MM.1S (cell line): Measurements from ENCODE around the gene SLC1A1.

Experiments used
- DNase-seq: peaks from one replicate; pipeline ENCODE4 v3.0.0-alpha.2; 2015
- H2AFZ ChIP-seq: fragments of 300-600 bp; sonication (generic); 2 replicates; pipeline ENCODE4 v1.6.0; 2016; ENCODE audit warnings: antibody characterized with exemption, low read length
- H3F3A ChIP-seq: fragments of 300-600 bp; sonication (generic); 2 replicates; pipeline ENCODE4 v1.6.1; 2016; ENCODE audit warnings: mild to moderate bottlenecking, antibody characterized with exemption, low read length, moderate library complexity, mixed read lengths; ENCODE audit not compliant: insufficient read depth
- H3K27ac ChIP-seq: fragments of 300-600 bp; sonication (generic); 2 replicates; pipeline ENCODE4 v1.5.1; 2016; ENCODE audit warnings: mild to moderate bottlenecking, low read length
- H3K27me3 ChIP-seq: fragments of 300-600 bp; sonication (generic); replicated peaks from 2 replicates; pipeline ENCODE4 v1.6.0; 2016; ENCODE audit warnings: low read length; ENCODE audit not compliant: insufficient read depth
- H3K36me3 ChIP-seq: fragments of 300-600 bp; sonication (generic); replicated peaks from 2 replicates; pipeline ENCODE4 v1.6.1; 2016; ENCODE audit warnings: mild to moderate bottlenecking, low read length, mixed read lengths; ENCODE audit not compliant: insufficient read depth
- H3K4me1 ChIP-seq: fragments of 300-600 bp; sonication (generic); 2 replicates; pipeline ENCODE4 v1.6.1; 2016; ENCODE audit warnings: low read length, mixed read lengths
- H3K4me2 ChIP-seq: fragments of 300-600 bp; sonication (generic); 2 replicates; pipeline ENCODE4 v1.6.0; 2016; ENCODE audit warnings: low read depth, low read length
- H3K4me3 ChIP-seq: fragments of 300-600 bp; sonication (generic); 2 replicates; pipeline ENCODE4 v1.5.1; 2016; ENCODE audit warnings: low read length, mixed read lengths
- H3K79me2 ChIP-seq: fragments of 300-600 bp; sonication (generic); 2 replicates; pipeline ENCODE4 v1.6.1; 2016; ENCODE audit warnings: mixed run types, low read length, mixed read lengths
- H3K9ac ChIP-seq: fragments of 300-600 bp; sonication (generic); 2 replicates; pipeline ENCODE4 v1.6.1; 2016; ENCODE audit warnings: low read length, mixed read lengths
- H3K9me2 ChIP-seq: fragments of 300-600 bp; sonication (generic); replicated peaks from 2 replicates; pipeline ENCODE4 v1.6.1; 2016; ENCODE audit warnings: mild to moderate bottlenecking, low read length, mixed read lengths; ENCODE audit not compliant: insufficient read depth
- H3K9me3 ChIP-seq: fragments of 300-600 bp; sonication (generic); replicated peaks from 2 replicates; pipeline ENCODE4 v1.6.1; 2016; ENCODE audit warnings: mild to moderate bottlenecking, low read length, mixed read lengths; ENCODE audit not compliant: insufficient read depth
- H4K20me1 ChIP-seq: fragments of 300-600 bp; sonication (generic); 2 replicates; pipeline ENCODE4 v1.6.1; 2016; ENCODE audit warnings: mild to moderate bottlenecking, low read length, moderate library complexity, mixed read lengths; ENCODE audit not compliant: insufficient read depth
- EZH2 ChIP-seq: fragments of 300-600 bp; sonication (generic); optimal IDR thresholded peaks from 2 replicates; pipeline ENCODE3; 2017; ENCODE audit warnings: low read depth, mild to moderate bottlenecking, antibody characterized with exemption, low read length, mixed read lengths
- EZH2phosphoT487 ChIP-seq: fragments of 300-600 bp; sonication (generic); IDR thresholded peaks from 2 replicates; pipeline ENCODE4 v1.6.1; 2018; ENCODE audit warnings: antibody characterized with exemption, low read length
- TF ChIP-seq, protein P1 (sequence below): fragments of 300-600 bp; sonication (generic); IDR thresholded peaks from 2 replicates; pipeline ENCODE4 v1.5.1; 2016; ENCODE audit warnings: antibody characterized with exemption, low read length, mixed read lengths

Gene SLC1A1

DNA sequence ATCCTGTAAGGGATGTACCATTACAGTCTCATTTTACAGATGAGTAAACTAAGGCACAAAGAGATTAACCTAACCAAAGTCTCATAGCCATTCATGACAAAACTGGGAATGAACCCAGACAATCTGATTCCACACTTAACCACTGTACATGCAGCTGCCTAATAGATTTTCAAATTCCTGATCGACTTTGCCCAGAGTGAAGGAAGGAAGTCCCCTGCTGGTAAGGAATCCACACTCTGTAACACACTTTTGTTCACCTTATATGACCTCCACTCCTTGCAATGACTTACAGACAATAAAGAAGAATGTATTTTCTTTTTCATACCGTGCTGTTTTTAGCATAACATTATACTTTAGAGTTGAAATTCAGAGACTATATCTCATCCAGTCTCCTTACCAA, 140.6 kb downstream of the SLC1A1 start:
- Histone ChIP-seq H3K4me1 (no peaks in the 10 kb centered on the region), H3K9me3 (no peaks in the 10 kb centered on the region), H3F3A (no peaks in the 10 kb centered on the region), H3K79me2 (no peaks in the 10 kb centered on the region), H3K27ac (no peak overlapping the region), H3K9me2 (no peaks in the 10 kb centered on the region), H4K20me1 (no peaks in the 10 kb centered on the region), H3K4me2 (no peak overlapping the region), H3K4me3 (no peak overlapping the region), H3K36me3 (no peaks in the 10 kb centered on the region), H2AFZ (no peak overlapping the region), H3K9ac (no peak overlapping the region), H3K27me3 (no peaks in the 10 kb centered on the region)
- TF ChIP-seq EZH2 (no peak), EZH2phosphoT487 (no peak)
- TF ChIP-seq, protein P1, sequence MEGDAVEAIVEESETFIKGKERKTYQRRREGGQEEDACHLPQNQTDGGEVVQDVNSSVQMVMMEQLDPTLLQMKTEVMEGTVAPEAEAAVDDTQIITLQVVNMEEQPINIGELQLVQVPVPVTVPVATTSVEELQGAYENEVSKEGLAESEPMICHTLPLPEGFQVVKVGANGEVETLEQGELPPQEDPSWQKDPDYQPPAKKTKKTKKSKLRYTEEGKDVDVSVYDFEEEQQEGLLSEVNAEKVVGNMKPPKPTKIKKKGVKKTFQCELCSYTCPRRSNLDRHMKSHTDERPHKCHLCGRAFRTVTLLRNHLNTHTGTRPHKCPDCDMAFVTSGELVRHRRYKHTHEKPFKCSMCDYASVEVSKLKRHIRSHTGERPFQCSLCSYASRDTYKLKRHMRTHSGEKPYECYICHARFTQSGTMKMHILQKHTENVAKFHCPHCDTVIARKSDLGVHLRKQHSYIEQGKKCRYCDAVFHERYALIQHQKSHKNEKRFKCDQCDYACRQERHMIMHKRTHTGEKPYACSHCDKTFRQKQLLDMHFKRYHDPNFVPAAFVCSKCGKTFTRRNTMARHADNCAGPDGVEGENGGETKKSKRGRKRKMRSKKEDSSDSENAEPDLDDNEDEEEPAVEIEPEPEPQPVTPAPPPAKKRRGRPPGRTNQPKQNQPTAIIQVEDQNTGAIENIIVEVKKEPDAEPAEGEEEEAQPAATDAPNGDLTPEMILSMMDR: no peak
- DNase-seq: no peak
